Neural cell (in vitro differentiated cells): ENCODE measurements around the gene PCDH10.

Experiments used
- CTCF ChIP-seq: fragments of 450-650 bp; IDR thresholded peaks from 2 replicates; pipeline ENCODE4 v1.5.1; 2014; ENCODE audit warnings: antibody characterized with exemption, mild to moderate bottlenecking, moderate library complexity; ENCODE audit not compliant: poor library complexity, severe bottlenecking
- EP300 ChIP-seq: fragments of 450-650 bp; conservative IDR thresholded peaks from 2 replicates; pipeline ENCODE4 v1.6.1; 2014; ENCODE audit warnings: antibody characterized with exemption, mild to moderate bottlenecking, moderate library complexity; ENCODE audit not compliant: poor library complexity, severe bottlenecking
- EZH2 ChIP-seq: fragments of 200-600, 300-800 bp; shearing (Covaris generic), sonication (generic); IDR thresholded peaks from 2 replicates; pipeline ENCODE4 v1.6.1; 2014; ENCODE audit warnings: antibody characterized with exemption, low read length, borderline replicate concordance, mild to moderate bottlenecking; ENCODE audit not compliant: insufficient read depth, poor library complexity, severe bottlenecking
- MXI1 ChIP-seq: fragments of 450-650 bp; conservative IDR thresholded peaks from 2 replicates; pipeline ENCODE4 v1.6.1; 2014; ENCODE audit warnings: antibody characterized with exemption, mild to moderate bottlenecking; ENCODE audit not compliant: poor library complexity, severe bottlenecking
- RAD21 ChIP-seq: fragments of 450-650 bp; conservative IDR thresholded peaks from 2 replicates; pipeline ENCODE4 v1.6.1; 2014; ENCODE audit warnings: antibody characterized with exemption, mild to moderate bottlenecking, moderate library complexity
- REST ChIP-seq: IDR thresholded peaks from 2 replicates; pipeline ENCODE4 v1.6.1; 2012; ENCODE audit warnings: borderline replicate concordance
- SMC3 ChIP-seq: fragments of 450-650 bp; conservative IDR thresholded peaks from 2 replicates; pipeline ENCODE4 v1.6.1; 2014; ENCODE audit warnings: antibody characterized with exemption, mild to moderate bottlenecking, moderate library complexity; ENCODE audit not compliant: poor library complexity

GRCh38 chr4:133190098-133190497, 41.0 kb downstream of the PCDH10 start:
- TF ChIP-seq CTCF (no peak), MXI1 (no peak), EP300 (no peak), REST (no peak), SMC3 (no peak), EZH2 (no peak), RAD21 (no peak)
